GM18951 (cell line): ENCODE results near the gene ZFP62.
"Not testable (repeated sequence)": the region's sequence is repeated elsewhere in the genome, so short reads cannot be mapped to it uniquely, and the experiment has no call there.

ENCODE experiments used
- POLR2A ChIP-seq: IDR thresholded peaks from 4 replicates; pipeline ENCODE4 v1.6.1; 2011; ENCODE audit warnings: mild to moderate bottlenecking; ENCODE audit not compliant: insufficient read length, insufficient read depth; ENCODE audit errors: extremely low read depth
- in situ Hi-C: fragments of 300-500 bp; cut with MboI; formaldehyde crosslinking; loops from one replicate; pipeline ENCODE4 v1.12.0; 2022; ENCODE audit warnings: low sequenced_read_pairs, mixed read lengths, inconsistent platforms; ENCODE audit not compliant: unreplicated experiment

Gene ZFP62

GRCh38 chr5:180860887-180861822, at the start of gene ZFP62:
Gene ZFP62, minus strand, starts transcription at chr5:180861276. Its CDS starts 57 bp downstream, at chr5:180861219.
- peak; percentile 72 for TF ChIP-seq POLR2A
- in situ Hi-C loops, result no loop called here

- TF ChIP-seq POLR2A, result no peak
- in situ Hi-C loops, result no loop called here
Measured at GRCh38 chr5:180910735-180911134, 49.7 kb upstream of the ZFP62 start.

- in situ Hi-C loops, result no loop called here
- TF ChIP-seq POLR2A, result no peak
Measured at GRCh38 chr5:180910182-180910581, 49.1 kb upstream of the ZFP62 start.

- in situ Hi-C loops, result no loop called here
- TF ChIP-seq POLR2A, result no peak
Measured at GRCh38 chr5:180909782-180910181, 48.7 kb upstream of the ZFP62 start.

- TF ChIP-seq POLR2A, result no peak
- in situ Hi-C loops, result no loop called here
Measured at GRCh38 chr5:180908998-180909731, 48.1 kb upstream of the ZFP62 start.

GRCh38 chr5:180908400-180908799, 47.3 kb upstream of the ZFP62 start:
- in situ Hi-C loops, result no loop called here
- no peak for TF ChIP-seq POLR2A

- in situ Hi-C loops, result no loop called here
- no peak for TF ChIP-seq POLR2A
Measured at GRCh38 chr5:180901319-180902009, 40.4 kb upstream of the ZFP62 start.

GRCh38 chr5:180900178-180900577, 39.1 kb upstream of the ZFP62 start:
- in situ Hi-C loops, result no loop called here
- no peak for TF ChIP-seq POLR2A

- TF ChIP-seq POLR2A, result no peak
- in situ Hi-C loops, result no loop called here
Measured at GRCh38 chr5:180898621-180899246, 37.7 kb upstream of the ZFP62 start, which contains the start of gene BTNL8. Gene BTNL8, plus strand, starts transcription at chr5:180899159. Its CDS starts 152 bp downstream, at chr5:180899311.

GRCh38 chr5:180895330-180895729, 34.3 kb upstream of the ZFP62 start:
- in situ Hi-C loops, result not testable (repeated sequence)

- in situ Hi-C loops, result no loop called here
- no peak for TF ChIP-seq POLR2A
Measured at GRCh38 chr5:180889381-180889780, 28.3 kb upstream of the ZFP62 start.

GRCh38 chr5:180885845-180886529, 24.9 kb upstream of the ZFP62 start:
- in situ Hi-C loops, result not testable (repeated sequence)
